Mucosa of stomach (tissue), 1 donor: Measurements from ENCODE around the gene SUCNR1.
"Not testable (repeated sequence)": the region's sequence is repeated elsewhere in the genome, so short reads cannot be mapped to it uniquely, and the experiment has no call there.

Source experiments
- H3K27me3 ChIP-seq: one replicate; pipeline ENCODE4 v1.7.0; 2013; ENCODE audit warnings: mild to moderate bottlenecking, low read length; ENCODE audit not compliant: control insufficient read depth, insufficient read depth
- H3K36me3 ChIP-seq: one replicate; pipeline ENCODE4 v1.7.0; 2013; ENCODE audit warnings: low read length; ENCODE audit not compliant: control insufficient read depth, insufficient read depth
- H3K4me1 ChIP-seq: one replicate; pipeline ENCODE4 v1.7.0; 2013; ENCODE audit warnings: mild to moderate bottlenecking, low read length; ENCODE audit not compliant: control insufficient read depth, insufficient read depth
- H3K4me3 ChIP-seq: one replicate; pipeline ENCODE4 v1.7.0; 2013; ENCODE audit warnings: low read length
- H3K9ac ChIP-seq: one replicate; pipeline ENCODE4 v1.7.0; 2013; ENCODE audit warnings: mild to moderate bottlenecking, low read length, moderate library complexity
- H3K9me3 ChIP-seq: one replicate; pipeline ENCODE4 v1.7.0; 2013; ENCODE audit warnings: mild to moderate bottlenecking, low read length, moderate library complexity; ENCODE audit not compliant: control insufficient read depth
- donor health status: Pancreatic carcinoma.

SUCNR1 gene

DNA sequence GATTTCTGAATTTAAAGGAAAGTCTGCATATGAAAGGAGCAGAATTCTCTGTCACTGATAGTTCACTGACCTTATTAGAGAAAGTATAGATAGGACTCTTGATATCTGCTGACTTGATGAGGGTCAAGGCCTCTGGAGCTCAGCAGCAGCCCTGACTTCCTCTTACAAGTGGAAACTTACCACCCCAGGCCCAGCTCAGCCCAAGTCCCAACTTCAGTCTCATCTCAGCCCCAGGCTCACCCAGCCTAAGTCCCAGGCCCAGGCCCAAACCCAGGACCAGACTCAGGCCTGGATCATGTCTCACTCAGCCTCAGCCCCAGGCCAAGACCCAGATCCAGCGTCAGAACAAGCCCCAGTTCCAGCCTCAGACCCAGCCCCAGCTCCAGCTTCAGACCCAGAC, 24.7 kb downstream of the SUCNR1 start:
- H3K27me3 ChIP-seq, H3K9me3 ChIP-seq, H3K36me3 ChIP-seq, H3K4me3 ChIP-seq, H3K4me1 ChIP-seq, H3K9ac ChIP-seq: not testable (repeated sequence)

DNA sequence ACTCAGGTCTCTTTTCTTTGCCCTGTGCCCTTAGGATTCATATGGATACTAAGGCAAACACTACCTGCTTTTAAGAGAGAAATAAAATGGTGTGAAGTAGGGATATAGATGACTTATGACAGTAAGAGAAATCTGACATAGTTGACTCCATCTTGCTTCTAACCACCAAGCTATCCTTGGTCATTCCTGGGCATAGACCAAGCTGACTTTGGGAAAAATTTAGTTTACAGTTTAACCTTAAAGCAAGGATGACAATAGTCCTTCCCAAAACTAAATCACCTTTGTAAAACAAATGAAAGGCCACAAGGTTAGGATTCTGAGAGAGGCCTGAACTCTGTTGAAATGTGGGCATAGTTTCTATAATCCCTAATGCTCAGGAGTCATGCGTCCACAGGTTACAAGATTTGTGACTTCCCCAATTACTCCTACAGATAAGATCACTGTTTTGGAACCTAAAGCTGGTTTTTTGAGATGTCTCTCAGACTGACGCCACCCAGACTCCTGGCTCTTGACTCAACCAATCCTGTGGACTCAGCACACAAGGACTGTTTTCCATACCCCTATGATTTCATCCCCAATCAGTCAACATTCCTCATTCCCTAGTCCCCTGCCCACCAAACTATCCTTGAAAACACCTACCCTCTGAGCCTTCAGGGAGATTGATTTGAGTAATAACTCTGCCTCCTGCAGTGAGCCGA, 25.3 kb downstream of the SUCNR1 start:
- H3K4me1 ChIP-seq, H3K4me3 ChIP-seq, H3K9ac ChIP-seq, H3K27me3 ChIP-seq, H3K9me3 ChIP-seq, H3K36me3 ChIP-seq: not testable (repeated sequence)

DNA sequence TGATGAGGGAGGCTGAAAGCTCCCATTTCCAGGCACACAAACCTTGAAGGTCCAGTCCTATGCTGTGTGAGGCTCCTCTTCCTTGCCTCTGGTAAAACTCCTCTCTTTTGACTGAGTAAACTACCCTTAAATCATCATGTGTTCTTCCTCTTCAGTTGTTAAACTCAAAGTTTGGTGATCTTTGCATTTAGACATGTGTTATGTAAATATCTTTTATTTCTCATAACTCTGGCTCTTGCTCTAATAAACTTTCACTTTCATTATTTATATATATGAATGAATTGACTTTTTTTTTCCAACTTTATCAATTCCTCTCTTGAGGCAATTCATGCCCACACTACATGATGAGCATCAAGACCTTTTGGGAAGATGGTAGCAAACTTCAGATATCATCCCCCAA, 26.6 kb downstream of the SUCNR1 start:
- Histone ChIP-seq H3K9me3 (no peaks in the 10 kb centered on the region), H3K4me3 (no peak overlapping the region), H3K27me3 (no peaks in the 10 kb centered on the region), H3K9ac (no peak overlapping the region), H3K36me3 (no peaks in the 10 kb centered on the region), H3K4me1 (peaks cover 6% of the 10 kb centered on the region)

DNA sequence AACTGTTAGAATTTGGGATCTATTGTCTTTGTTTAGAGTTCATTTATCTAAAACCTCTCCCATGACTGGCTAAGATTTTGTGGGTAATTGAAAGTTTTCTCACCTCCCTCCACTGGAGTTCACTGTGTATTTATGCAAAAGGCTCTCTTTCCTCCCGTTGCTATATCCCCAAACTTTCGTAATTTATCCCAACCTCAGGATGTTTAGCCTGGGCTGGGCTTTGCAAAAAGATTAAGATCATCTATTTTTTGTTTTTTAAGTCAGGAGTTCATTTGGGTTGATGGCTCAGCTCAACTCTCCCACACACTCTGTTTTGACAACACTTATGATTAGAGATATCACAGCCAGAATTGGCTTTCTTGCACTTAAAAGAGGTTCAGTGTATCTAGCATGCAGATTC, 27.0 kb downstream of the SUCNR1 start:
- H3K4me1 ChIP-seq = peaks cover 6% of the 10 kb centered on the region
- H3K4me3 ChIP-seq = no peak overlapping the region
- H3K9ac ChIP-seq = no peak overlapping the region
- H3K27me3 ChIP-seq = no peaks in the 10 kb centered on the region
- H3K36me3 ChIP-seq = no peaks in the 10 kb centered on the region
- H3K9me3 ChIP-seq = no peaks in the 10 kb centered on the region

DNA sequence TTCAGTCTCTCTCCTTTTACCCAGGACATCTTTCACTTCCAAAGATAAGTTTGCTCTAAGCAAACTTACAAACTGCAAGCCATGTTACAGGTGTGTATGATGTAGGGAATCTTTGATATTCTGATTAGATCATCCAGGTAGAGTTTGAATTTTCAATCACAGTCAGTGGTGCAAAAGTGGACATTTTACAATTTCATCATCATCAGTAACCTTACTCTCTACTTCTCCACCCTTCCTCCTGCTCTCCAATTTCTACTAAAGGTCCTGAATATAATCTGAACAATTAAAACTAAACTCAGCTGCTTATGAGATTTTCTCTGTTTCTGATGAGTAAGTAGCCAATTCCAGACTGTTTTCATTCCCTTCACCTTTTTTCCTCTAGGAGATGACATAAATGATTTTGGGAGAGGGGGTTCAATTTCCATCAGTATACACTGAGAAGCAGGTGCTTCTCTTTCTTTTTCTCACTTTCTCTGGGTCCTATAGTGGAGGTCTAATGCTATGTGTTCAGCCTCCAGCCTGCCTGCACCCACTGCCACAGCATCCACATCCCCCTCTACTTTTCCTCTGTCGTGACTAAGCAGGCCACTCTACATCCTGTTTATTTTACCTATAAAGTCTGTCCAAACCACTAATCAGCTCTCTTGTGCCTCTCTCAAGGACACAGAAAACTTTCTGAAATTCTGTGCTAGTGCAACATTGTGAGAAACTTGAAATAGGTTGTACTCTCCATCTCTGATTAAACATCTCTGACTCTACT, 27.6 kb downstream of the SUCNR1 start:
- Histone ChIP-seq H3K9me3 (no peaks in the 10 kb centered on the region), H3K4me3 (no peak overlapping the region), H3K36me3 (no peaks in the 10 kb centered on the region), H3K9ac (no peak overlapping the region), H3K4me1 (peaks cover 6% of the 10 kb centered on the region), H3K27me3 (no peaks in the 10 kb centered on the region)

DNA sequence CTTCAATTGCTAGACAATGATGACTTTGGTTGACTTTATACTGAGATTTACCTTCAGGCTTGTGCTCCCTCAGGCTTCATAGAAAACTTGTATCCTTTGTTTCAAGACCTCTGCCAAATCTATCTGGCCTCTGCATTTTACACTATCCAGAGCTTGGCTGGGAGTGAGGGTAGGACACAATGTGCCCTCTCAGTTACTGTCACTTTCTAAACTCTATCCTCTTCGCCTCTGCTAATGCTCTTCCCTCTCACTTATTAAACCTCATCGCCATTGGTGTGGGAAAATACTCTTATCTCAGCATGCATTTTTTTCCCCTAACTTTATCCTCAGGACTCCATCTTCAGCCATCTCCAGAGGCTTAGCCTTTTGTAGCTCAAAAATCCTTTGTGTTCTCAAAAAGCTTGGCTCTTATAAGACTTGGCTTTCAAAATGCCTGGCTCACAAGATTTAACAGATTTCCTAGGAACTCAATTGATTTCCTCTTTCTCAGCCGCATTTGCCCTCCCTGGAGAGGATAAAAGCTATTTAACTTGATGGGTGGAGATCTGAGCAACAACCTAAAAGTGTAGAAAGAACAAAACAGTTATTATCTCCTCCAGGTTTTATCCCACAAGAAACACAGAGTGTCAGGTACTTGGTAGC, 28.3 kb downstream of the SUCNR1 start:
- Histone ChIP-seq H3K36me3 (no peaks in the 10 kb centered on the region), H3K4me1 (peaks cover 6% of the 10 kb centered on the region), H3K9me3 (no peaks in the 10 kb centered on the region), H3K4me3 (no peak overlapping the region), H3K9ac (no peak overlapping the region), H3K27me3 (no peaks in the 10 kb centered on the region)

DNA sequence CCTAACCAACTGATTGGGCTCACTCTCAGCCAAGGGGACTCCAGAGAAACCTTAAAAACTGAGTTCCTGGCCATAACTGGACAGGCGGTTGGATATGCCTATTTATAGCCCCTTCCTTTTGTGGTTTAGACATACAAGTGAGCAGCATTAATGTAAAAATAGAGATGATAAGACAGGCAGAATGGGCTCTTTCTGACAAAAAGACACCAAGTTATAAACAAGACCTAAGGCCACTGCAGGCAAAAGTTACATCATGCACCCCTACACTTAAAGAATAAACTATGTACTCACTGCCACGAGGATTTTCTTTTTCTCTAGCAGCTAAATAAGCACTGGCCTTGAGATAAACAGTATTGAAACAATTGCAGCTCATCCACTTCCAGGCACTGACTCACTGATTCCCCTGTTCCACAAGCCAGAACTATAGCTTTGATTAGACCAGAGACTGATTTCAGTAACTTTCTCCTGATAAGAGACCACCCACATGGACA, 30.1 kb downstream of the SUCNR1 start:
- no peak overlapping the region for H3K4me3 ChIP-seq
- no peaks in the 10 kb centered on the region for H3K36me3 ChIP-seq
- no peaks in the 10 kb centered on the region for H3K27me3 ChIP-seq
- no peak overlapping the region for H3K9ac ChIP-seq
- H3K9me3 ChIP-seq = no peaks in the 10 kb centered on the region
- peaks cover 6% of the 10 kb centered on the region for H3K4me1 ChIP-seq

DNA sequence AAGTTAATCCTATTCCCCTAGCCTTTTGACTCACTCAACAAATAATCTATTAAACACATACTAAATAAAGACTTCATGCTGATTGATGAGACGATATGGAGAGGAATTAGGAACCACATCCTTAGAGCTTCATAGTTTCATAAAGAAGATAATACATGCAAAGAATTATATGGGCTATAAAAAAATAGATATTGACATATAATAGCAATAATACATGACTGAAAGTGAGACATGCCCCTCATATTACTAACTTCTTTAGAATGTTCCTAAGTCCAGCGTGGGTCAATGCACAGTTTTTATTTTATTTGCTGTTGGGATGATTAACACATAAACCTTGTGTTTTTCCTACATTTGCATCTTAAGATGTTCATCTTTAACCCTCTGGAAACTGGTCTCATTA, 32.2 kb downstream of the SUCNR1 start:
- no peak overlapping the region for H3K9ac ChIP-seq
- no peaks in the 10 kb centered on the region for H3K27me3 ChIP-seq
- no peaks in the 10 kb centered on the region for H3K36me3 ChIP-seq
- no peaks in the 10 kb centered on the region for H3K9me3 ChIP-seq
- H3K4me1 ChIP-seq = peaks cover 6% of the 10 kb centered on the region
- no peak overlapping the region for H3K4me3 ChIP-seq

DNA sequence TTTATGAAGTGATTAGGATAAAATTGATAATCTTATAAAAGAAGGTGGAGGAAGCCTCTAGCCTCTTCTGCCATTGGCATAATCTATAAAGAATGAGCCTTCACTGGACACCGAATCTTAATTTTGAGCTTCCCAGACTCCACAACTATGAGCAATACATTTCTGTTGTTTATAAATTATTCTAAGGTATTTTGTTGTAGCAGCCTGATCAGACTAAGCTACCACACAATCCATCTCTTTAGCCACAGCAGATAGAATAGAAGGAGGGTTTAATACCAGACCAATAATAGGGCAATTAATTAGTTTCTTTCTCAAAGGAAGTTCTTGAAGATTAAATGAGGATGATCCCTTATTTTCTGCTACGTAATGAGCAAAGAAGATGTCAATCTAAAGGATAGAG, 33.3 kb downstream of the SUCNR1 start:
- peaks cover 6% of the 10 kb centered on the region for H3K4me1 ChIP-seq
- H3K9me3 ChIP-seq = no peaks in the 10 kb centered on the region
- H3K4me3 ChIP-seq = no peak overlapping the region
- H3K9ac ChIP-seq = no peak overlapping the region
- H3K27me3 ChIP-seq = no peaks in the 10 kb centered on the region
- no peaks in the 10 kb centered on the region for H3K36me3 ChIP-seq

DNA sequence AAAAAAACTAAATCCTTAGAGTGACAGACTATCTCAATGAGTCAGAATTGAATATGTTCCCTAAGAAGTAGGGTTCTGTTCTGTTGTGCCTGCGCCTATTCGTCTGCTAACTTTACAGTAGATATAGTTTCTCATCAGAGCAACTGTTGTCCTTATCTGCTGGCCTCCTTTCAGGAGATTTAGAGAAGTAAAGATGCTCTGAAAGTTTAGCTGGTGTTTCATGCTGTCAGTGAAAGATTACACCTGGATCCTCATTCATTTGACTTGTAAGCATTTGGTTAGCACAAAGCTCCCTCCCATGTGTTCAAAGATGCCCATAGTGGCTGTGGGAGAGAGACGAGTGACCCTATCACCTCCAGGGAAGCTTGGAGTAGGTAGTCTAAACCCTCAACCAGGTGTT, 35.0 kb downstream of the SUCNR1 start:
- Histone ChIP-seq H3K36me3 (no peaks in the 10 kb centered on the region), H3K9me3 (no peaks in the 10 kb centered on the region), H3K27me3 (no peaks in the 10 kb centered on the region), H3K4me3 (no peak overlapping the region), H3K9ac (no peak overlapping the region), H3K4me1 (peaks cover 2% of the 10 kb centered on the region)

DNA sequence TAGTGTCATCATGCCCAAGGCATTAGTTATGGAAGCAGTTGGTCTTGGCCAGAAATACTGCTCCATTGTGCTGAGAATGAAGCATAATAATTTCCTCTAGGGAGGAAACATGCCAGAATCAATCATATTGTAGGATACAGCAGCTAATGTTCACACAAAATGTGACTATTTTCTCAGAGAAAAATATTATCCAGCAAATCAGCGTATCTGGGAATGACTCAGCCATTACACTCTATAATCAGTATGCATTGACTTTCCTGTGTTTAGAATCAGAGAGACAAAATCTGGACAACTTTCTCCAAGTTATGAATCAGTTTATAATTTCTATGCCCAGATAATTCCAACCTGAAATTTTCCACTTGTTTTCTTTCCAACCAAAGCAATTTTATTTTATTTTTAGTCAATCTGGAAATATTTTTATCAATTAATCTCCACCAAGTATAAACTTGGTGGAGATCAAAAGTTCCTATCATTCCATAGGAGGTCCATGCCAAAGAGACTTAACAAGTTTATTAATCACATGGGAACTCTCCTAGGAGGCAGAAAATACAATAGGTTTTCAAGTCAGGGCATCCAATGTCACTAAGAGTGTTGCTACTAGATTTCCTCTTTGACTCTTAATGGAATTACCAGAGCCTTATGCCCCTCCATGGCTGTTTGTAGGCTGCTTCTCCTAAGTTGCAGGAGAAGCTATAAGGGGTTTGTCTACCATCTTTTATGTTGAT, 36.4 kb downstream of the SUCNR1 start:
- no peaks in the 10 kb centered on the region for H3K36me3 ChIP-seq
- no peaks in the 10 kb centered on the region for H3K4me1 ChIP-seq
- H3K27me3 ChIP-seq = no peaks in the 10 kb centered on the region
- no peak overlapping the region for H3K4me3 ChIP-seq
- no peaks in the 10 kb centered on the region for H3K9me3 ChIP-seq
- H3K9ac ChIP-seq = no peak overlapping the region

DNA sequence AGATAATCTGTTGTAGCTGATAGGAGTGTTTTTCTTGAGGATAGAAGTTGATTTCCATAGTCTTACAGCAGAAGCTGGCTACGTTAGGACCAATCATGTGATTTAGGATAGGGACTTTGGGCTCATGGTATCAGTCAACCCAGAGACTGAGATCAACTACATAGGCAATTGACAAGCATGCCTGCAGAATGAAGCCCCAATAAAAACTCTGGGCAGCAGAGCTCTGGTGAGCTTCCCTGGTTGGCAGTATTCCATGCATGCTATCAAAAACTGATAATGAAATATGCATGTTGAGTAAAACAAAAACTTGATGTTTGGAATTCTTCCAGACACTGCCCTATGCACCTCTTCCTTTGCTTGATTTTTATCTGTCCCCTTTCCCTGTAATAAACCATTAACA, 38.0 kb downstream of the SUCNR1 start:
- Histone ChIP-seq H3K27me3 (no peaks in the 10 kb centered on the region), H3K9ac (no peak overlapping the region), H3K4me1 (no peaks in the 10 kb centered on the region), H3K4me3 (no peak overlapping the region), H3K9me3 (no peaks in the 10 kb centered on the region), H3K36me3 (no peaks in the 10 kb centered on the region)
